HG02571 (cell line): Measurements from ENCODE around the gene HTR1D.
"Not testable (repeated sequence)": the region's sequence is repeated elsewhere in the genome, so short reads cannot be mapped to it uniquely, and the experiment has no call there.

ENCODE experiments used
- ATAC-seq: cut with Tn5 transposase; IDR thresholded peaks from one replicate; pipeline ENCODE4 v1.9.1; 2021; ENCODE audit warnings: mild to moderate bottlenecking, moderate library complexity; ENCODE audit not compliant: unreplicated experiment

The HTR1D gene, protein sequence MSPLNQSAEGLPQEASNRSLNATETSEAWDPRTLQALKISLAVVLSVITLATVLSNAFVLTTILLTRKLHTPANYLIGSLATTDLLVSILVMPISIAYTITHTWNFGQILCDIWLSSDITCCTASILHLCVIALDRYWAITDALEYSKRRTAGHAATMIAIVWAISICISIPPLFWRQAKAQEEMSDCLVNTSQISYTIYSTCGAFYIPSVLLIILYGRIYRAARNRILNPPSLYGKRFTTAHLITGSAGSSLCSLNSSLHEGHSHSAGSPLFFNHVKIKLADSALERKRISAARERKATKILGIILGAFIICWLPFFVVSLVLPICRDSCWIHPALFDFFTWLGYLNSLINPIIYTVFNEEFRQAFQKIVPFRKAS

DNA sequence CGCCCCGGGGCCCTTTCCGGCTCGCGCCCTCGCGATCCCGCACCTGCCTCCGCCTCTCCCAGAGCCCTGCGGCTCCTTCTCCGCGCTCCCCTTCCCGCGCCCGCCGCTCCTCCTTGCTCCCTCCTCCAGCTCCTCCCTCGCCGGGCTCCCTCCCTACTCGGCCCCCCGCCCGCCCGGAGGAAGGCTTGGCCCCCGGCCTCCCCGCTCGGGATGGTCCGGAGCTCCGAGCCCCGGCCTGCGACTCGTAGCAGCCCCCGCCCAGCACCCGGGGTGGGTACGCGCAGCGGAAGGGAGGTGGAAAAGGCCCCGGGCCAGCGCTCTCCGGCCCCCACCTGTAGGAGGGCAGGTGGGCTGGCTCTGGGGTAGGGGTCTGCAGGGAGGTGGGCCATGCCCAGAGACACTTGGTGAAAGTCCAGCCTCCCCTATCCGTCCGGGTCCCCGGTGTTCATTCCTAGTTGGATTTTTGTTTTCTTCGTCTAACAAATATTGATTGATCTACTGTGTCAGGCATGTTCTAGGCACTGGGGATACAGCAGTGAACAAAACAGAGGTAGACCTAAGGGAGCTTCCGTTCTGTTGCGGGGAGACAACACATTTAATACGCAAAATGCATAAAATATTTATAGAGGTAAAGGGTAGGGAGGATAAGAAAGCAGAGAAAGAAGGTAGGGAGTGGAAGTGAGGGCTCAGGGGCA lies at the start of gene HTR1D:
Gene HTR1D (minus strand): TSS at position 82 of the 695 bp plus-strand sequence. CDS start 23,283 bp downstream, outside the sequence.
- no peak for ATAC-seq

DNA sequence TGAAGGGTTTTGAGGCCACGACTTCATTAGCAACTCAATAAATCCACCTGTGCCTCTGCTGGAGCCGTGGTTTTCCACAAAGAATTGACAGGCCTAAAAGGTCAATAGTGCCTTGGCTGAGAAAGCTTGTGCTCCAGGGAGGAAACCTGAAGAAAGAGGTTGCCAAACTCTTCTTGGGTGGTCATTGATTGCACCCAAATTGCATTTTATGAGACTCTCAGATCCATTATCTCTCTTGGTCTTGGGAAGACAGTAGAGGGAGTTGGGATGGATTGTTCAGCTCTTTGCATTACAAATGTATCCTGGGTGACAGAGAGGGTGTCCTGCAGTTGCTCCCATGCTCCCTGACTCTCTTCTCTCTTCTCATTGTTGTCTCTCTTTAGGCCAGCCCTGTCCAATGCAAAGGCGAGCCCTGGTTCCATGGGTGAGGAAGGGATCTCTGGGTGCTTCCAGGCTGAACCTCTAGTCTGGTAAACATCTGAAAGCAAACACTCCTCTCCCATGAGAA lies 46.1 kb upstream of the HTR1D start:
- ATAC-seq, result no peak

DNA sequence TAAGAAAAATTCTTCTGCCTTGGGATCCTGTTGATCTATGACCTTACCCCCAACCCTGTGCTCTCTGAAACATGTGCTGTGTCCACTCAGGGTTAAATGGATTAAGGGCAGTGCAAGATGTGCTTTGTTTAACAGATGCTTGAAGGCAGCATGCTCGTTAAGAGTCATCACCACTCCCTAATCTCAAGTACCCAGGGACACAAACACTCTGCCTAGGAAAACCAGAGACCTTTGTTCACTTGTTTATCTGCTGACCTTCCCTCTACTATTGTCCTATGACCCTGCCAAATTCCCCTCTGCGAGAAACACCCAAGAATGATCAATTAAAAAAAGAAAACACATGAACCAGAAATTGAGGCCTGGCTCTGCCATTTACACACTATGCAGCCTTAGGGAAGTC lies 40.8 kb upstream of the HTR1D start:
- ATAC-seq, result not testable (repeated sequence)

DNA sequence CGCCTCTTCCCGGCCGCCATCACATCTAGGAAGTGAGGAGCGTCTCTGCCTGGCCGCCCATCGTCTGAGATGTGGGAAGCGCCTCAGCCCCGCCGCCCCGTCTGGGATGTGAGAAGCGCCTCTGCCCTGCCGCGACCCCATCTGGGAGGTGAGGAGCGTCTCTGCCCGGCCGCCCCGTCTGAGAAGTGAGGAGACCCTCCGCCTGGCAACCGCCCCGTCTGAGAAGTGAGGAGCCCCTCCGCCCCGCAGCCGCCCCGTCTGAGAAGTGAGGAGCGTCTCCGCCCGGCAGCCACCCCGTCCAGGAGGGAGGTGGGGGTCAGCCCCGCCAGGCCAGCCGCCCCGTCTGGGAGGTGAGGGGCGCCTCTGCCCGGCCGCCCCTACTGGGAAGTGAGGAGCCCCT lies 40.1 kb upstream of the HTR1D start:
- not testable (repeated sequence) for ATAC-seq

DNA sequence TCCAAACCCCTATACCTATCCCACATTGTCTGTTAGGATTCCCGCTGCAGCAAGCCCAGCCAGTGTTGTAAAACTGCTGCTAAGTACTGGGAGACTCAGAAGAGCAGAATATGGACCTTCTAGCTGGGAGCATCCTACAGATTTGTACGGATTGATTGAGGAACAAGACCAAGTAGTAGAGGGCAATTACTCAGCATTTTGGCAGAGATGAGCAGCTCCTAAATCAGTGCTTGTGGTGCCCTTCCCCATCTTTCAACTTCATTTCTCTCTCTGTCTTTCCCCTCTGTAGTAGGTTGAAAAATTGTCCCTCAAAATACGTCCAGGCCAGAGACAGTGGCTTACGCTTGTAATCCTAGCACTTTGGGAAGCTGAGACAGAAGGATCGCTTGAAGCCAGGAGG lies 37.3 kb upstream of the HTR1D start:
- ATAC-seq, result no peak

DNA sequence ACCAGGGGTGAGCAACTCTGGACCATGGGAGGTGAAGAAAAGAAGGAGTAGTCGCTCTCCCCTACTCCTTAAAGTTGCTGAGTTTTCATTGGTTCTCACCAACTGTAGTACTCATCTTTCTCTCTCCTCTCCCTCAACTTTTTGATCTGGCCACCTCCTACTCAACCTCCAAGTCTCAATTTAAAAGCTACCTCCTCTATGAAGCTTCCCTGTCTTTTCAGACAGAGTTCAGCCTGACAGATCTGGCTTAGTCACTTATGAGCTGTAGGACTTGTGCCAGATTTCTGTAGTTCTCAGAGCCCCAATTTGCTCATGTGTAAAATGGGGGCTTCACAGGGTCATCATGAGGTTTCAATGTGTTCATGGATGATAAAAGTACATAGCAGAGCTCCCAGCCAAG lies 34.5 kb upstream of the HTR1D start:
- no peak for ATAC-seq

DNA sequence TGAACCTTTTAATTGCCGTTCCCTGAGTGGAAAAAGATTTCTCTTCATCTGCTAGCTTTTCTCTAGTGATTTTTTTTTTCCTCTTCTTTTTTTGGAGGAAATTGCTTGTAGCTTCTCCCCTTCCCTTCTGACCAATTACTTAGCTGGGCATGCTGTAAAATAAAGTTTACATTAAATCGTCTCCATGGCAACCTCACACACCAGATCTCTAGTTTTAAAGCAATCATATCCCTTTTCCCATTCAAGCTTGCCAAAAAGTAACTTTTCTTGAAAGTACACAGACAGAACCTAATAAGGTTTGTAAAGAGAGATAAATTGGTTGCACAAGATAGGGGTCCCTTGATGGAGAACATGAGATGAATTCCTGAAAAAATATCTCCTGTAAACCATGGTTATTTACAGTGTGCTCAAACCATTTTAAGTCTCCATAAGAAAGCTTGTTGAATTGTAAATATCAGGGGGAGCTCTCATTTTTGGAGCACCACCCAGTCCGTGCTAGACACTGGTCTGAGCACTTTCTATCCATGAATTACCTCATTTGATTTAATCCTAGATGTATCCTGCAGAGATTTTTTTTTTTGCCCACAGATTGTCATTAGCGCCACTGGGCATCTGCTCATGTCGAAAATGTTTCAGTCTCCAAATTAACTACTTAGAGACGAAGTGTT lies 32.6 kb upstream of the HTR1D start:
- ATAC-seq, result no peak

DNA sequence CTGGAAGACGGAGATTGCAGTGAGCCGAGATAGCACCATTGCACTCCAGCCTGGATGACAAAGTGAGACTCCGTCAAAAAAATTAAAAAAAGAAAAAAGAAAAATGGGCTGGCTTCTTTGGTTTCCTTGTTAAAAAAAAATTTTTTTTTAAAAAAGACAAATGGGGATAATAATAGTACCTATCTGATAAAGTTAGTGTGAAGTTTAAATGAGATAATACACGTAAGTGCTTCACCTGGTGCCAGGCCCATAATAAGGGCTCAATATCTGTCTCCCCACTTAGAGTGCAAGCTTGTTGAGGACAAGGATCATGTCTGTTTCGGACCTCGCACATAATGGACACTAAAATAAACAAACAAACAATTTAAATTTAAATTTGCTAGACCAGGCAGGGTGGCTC lies 30.0 kb upstream of the HTR1D start:
- no peak for ATAC-seq

DNA sequence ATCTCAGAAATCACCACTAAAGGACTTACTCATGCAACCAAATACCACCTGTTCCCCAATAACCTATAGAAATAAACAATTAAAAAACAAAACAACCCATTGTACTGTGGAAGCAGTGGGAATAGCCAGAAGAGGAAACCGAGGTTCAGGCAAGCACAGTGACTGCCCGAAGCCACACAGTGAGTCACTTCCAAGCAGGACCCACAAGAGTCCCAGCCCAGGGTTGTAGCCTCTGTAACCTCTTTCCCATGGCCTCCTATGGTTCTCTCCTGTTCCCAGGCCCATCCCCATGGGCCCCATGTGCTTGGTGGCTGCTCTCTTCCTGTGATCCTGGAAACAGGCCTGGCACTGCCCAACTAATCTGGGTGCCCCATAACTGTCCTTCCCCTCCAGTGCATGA lies 29.0 kb upstream of the HTR1D start:
- ATAC-seq, result no peak

DNA sequence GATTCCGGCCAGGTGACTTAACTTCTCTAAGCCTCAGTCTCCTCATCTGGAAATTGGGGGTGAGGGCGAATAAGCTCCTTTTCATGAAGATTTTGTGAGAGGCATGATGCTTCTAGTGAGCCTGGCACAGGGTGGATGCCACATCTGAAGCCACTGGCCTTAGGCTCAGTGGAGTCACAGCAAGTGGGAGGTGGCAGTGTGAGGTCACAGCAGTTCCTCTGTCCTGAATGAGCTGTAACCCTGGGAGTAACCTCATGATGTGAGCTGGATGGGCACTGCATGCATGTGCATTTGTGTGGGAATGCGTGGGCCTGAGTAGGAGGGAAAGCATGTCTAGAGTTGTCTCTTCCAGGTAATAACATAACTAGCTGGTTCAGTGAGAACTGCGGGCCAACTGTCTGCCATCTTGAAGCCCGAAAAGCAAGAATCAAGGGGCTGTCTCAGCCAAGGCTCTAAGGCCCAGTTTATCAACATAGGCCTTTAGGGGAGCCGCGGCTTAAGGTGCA lies 27.0 kb upstream of the HTR1D start:
- ATAC-seq, result no peak

DNA sequence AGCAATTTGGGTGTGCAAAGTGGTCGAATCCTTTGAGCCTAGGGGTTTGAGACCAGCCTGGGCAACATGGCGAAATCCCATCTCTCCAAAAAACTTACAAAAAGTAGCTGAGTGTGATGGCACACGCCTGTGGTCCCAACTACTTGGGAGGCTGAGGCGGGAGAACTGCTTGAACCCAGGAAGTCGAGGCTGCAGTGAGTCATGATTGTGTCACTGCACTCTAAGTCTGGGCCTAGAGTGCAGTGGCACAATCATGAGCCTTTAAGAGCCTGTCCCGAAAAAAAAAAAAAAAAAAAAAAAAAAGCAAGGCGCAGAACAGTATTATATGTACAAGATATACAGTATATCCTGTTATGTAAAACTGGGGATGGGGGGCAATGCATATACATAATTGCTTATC lies 25.1 kb upstream of the HTR1D start:
- no peak for ATAC-seq

DNA sequence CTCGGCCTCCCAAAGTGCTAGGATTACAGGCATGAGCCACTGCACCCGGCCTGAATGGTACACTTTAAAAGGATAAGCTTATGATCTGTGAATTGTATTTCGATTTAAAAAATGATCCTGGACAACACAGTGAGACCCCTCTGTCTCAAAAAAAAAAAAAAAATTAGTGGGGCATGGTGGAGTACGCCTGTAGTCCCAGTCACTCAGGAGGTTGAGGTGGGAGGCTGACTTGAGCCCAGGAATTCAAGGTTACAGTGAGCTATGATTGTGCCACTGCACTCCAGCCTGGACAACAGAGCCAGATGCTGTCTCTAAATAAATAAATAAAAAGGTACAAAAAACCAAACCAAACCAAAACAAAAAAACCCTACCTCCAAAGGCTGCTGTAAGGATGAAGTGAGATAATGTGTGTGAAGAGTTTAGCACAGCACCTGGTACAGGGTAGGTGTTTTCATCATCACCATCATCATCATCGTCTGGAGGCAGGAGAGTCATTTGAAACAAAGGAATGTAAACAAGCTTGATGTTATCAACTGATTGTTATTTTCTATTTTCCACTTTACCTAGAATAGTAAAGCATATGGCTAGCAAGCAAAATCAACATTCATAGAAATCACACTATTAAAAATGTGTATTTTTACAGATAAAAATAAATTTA lies 22.5 kb upstream of the HTR1D start:
- ATAC-seq, result no peak

DNA sequence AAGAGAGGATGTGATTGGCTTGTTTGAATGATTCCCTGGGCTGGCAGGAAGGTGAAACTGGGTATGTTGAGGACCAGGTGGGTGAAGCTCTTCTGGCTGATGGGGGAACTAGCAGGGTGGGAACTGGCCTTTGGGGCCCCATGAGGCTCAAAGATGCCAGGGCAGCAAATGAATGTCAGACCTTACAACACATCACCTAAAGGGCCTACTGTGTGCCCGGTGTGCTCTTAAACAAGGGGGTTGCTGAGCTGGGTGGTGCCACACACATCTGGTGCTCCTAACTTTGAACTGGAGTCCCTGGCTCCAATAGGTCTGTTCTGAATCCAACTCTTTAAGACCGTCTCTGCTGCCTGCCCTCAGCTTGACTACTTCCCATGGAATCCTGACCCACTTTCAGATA lies 21.3 kb upstream of the HTR1D start:
- no peak for ATAC-seq

DNA sequence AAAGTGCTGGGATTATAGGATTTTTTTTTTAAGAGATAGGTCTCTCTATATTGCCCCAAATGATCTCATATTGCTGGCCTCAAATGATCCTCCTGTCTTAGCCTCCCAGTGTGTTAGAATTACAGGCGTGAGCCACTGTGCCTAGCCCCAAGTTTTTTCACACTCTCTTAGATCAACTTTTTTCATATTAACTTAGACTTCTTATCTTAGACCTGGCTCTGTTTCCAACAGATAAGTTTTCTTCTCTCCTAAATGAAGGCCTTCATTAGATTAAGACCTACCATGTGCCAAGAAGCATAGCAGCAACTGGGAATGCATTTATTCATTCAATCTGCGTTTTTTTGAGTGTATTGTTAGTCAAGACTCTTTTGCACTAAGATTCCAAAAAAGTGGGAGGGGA lies 20.2 kb upstream of the HTR1D start:
- ATAC-seq, result no peak

DNA sequence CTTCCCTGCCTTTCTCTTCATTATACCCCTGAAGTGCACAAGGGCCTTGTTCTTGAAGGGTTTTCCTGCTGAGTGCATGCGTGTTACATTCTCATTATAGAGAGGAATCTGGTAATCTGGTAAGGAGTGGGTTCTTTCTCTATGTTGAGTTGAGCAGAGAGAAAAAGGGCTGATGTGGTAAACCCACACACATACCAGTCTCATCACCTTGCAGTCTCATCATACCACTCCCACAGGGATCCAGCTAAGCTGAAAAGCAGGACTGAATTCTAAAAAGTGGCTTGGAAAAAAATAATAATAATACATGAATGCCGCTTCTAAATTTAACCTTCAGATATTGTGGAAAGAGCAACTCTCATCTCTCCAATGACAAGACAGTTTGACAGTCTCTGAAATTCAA lies 10.5 kb upstream of the HTR1D start:
- ATAC-seq, result no peak

DNA sequence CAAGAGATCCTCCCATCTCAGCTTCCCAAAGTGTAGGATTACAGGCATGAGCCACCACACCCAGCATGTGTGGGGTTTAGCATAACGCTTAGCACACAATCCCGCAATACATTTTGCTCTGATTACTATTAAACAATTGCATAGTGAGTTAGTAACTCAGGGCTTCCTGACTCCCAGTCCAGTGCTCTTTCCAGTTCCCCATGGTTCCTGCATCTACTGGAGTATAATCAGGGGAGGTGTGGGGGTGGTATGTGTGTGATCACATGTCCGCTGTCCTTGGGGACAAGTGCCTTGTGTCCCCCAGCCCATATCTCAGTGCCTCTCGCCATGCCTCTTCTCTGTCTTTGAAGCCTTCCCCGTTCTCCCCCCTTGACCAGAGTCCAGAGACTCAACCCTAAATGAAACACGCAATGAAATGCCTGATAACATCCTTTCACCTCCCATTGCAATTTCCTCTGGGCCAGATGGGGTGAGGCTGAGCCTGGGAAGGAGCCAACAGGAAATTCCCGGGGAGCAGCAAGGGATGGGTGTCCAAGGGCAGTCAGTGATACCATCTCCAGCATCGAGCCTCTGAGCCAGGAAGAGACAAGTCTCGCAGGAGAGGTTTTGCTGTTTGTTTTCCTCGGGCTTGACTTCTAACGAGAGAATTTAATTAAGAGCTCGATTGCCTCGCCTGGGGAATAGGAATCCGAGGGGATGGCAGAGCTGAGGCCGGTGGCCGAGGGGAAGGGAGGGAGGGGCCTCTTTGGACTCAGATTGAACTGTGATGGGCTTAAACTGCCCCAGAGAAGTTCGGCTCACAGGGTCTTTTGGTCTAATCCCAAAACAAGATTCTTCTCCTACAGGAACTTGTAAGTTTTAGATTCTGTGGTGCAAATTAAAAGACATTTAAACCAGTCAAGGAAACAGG lies 7.7 kb upstream of the HTR1D start:
- no peak for ATAC-seq

DNA sequence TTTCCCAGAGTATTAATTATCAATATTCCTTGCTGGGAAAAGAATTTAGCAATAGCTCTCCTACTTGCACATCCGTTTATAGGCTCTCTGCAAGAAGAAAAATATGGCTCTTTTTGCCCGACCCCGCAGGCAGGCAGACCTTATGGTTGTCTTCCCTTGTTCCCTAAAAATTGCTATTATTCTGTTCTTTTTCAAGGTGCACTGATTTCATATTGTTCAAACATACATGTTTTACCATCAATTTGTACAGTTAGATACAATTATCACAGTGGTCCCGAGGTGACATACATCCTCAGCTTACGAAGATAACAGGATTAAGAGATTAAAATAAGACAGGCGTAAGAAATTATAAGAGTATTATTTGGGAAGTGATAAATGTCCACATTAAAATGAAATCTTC lies 6.7 kb upstream of the HTR1D start:
- ATAC-seq, result not testable (repeated sequence)

DNA sequence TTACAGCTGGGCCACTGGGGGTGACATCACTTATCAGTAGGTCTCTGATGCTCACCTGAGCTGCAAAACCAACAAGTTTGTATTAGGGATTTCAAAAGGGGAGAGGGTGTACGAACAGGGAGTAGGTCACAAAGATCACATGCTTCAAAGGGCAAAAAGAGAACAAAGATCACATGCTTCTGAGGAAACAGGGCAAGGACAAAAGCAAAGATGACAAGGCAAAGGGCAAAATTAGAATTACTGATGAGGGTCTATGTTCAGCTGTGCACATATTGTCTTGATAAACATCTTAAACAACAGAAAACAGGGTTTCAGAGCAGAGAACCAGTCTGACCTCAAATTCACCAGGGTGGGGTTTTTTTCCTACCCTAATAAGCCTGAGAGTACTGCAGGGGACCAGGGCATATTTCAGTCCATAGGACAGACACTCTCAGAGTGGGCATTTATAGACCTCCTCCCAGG lies 6.2 kb upstream of the HTR1D start:
- ATAC-seq, result not testable (repeated sequence)

DNA sequence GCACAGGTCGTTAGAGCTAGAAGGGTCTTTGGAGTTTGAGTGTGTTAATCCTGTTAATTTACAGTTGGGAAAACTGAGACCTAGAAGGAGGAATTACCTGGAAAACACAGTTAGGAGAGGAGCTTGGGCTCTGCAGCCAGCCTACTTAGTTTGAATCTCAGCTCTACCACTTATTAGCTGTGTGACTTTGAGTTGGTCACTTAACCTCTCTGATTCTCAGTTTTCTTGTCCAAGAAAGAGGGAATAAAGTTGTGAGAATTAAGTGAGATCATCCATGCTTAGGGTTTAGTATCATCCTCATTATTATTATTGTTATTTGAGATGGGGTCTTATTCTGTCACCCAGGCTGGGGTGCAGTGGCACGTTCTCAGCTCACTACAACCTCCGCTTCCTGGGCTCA lies 5.4 kb upstream of the HTR1D start:
- no peak for ATAC-seq

DNA sequence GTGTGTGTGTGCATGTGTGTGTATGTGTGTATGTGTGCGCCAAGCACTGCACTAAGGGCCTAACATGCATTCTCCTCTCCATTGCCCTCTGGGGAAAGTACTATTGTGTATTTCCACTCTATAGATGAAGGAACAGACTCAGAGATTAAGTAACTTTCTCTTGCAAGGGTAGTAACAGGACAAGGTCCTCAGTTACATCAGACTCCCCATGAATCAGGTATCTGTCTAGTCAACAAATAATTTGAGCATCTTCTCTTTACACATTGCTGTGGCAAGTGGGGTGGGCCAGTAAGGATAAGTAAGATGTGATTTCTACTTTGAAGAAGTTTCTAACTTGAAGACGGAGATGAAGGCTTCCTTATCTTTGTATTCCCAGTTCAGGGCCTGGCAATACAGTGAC lies 5.0 kb upstream of the HTR1D start:
- ATAC-seq, result no peak
